Neuronal stem cell (in vitro differentiated cells): ENCODE data around the gene ARSJ.

Experiments
- DNase-seq: peaks from one replicate; pipeline ENCODE4 v3.0.0-alpha.2; 2013; ENCODE audit warnings: low spot score
- H2AFZ ChIP-seq: one replicate; pipeline ENCODE4 v1.6.1; 2013; ENCODE audit warnings: mild to moderate bottlenecking, low read length, inconsistent platforms
- H2AK5ac ChIP-seq: 2 replicates; pipeline ENCODE4 v1.6.1; 2013; ENCODE audit warnings: low read depth, mild to moderate bottlenecking, inconsistent platforms, low read length, moderate library complexity, mixed read lengths
- H2BK120ac ChIP-seq: 2 replicates; pipeline ENCODE4 v1.6.1; 2013; ENCODE audit warnings: low read depth, mild to moderate bottlenecking, inconsistent platforms, low read length, moderate library complexity, mixed read lengths
- H2BK12ac ChIP-seq: one replicate; pipeline ENCODE4 v1.6.1; 2013; ENCODE audit warnings: low read length, inconsistent platforms
- H2BK15ac ChIP-seq: 2 replicates; pipeline ENCODE4 v1.6.1; 2013; ENCODE audit warnings: mild to moderate bottlenecking, low read length, inconsistent platforms, mixed read lengths
- H2BK5ac ChIP-seq: one replicate; pipeline ENCODE4 v1.6.1; 2013; ENCODE audit warnings: inconsistent platforms, mild to moderate bottlenecking, low read length, moderate library complexity
- H3K14ac ChIP-seq: one replicate; pipeline ENCODE4 v1.6.1; 2013; ENCODE audit warnings: low read length, inconsistent platforms
- H3K18ac ChIP-seq: 2 replicates; pipeline ENCODE4 v1.6.1; 2013; ENCODE audit warnings: low read length, inconsistent platforms
- H3K23ac ChIP-seq: 2 replicates; pipeline ENCODE4 v1.6.1; 2013; ENCODE audit warnings: low read depth, mild to moderate bottlenecking, mixed read lengths, low read length, inconsistent platforms; ENCODE audit not compliant: poor library complexity
- H3K27ac ChIP-seq: replicated peaks from 3 replicates; pipeline ENCODE4 v1.5.1; 2013; ENCODE audit warnings: low read length, inconsistent platforms
- H3K27me3 ChIP-seq, 3 experiments: 2 replicates each; pipeline ENCODE4 v1.6.1; 2013; ENCODE audit warnings: low read length in 3 of 3, mild to moderate bottlenecking in 2 of 3, inconsistent platforms in 1 of 3, low read depth in 1 of 3, mixed read lengths in 1 of 3, moderate library complexity in 1 of 3; ENCODE audit not compliant: control insufficient read depth in 3 of 3, insufficient read depth in 3 of 3
- H3K36me3 ChIP-seq, 2 donors: replicated peaks in 1 of 2; 2 replicates each; pipeline ENCODE4 v1.6.1; 2013; ENCODE audit warnings: low read length in 2 of 2; ENCODE audit not compliant: control insufficient read depth in 2 of 2, insufficient read depth in 2 of 2
- H3K4ac ChIP-seq: 2 replicates; pipeline ENCODE4 v1.6.1; 2013; ENCODE audit warnings: inconsistent platforms, mild to moderate bottlenecking, low read length, moderate library complexity
- H3K4me1 ChIP-seq, 2 donors: 1 replicate in 1 of 2; 2 replicates in 1 of 2; pipeline ENCODE4 v1.6.1; 2013; ENCODE audit warnings: low read length in 2 of 2, low read depth in 1 of 2; ENCODE audit not compliant: control insufficient read depth in 2 of 2, insufficient read depth in 1 of 2
- H3K4me2 ChIP-seq: one replicate; pipeline ENCODE4 v1.6.1; 2013; ENCODE audit warnings: mild to moderate bottlenecking, low read length, inconsistent platforms; ENCODE audit not compliant: insufficient read depth, poor library complexity, severe bottlenecking
- H3K4me3 ChIP-seq, 2 donors: 2 replicates each; pipeline ENCODE4 v1.5.1; 2013; ENCODE audit warnings: low read length in 2 of 2, mild to moderate bottlenecking in 2 of 2, inconsistent platforms in 1 of 2, moderate library complexity in 1 of 2
- H3K79me1 ChIP-seq: one replicate; pipeline ENCODE4 v1.6.1; 2013; ENCODE audit warnings: low read depth, mild to moderate bottlenecking, inconsistent platforms, low read length, moderate library complexity
- H3K9ac ChIP-seq: one replicate; pipeline ENCODE4 v1.6.1; 2013; ENCODE audit warnings: mild to moderate bottlenecking, low read depth, low read length, inconsistent platforms; ENCODE audit not compliant: poor library complexity
- H3K9me3 ChIP-seq, 2 donors: replicated peaks in 1 of 2; 2 replicates each; pipeline versions ENCODE3 to v1.6.1; 2013; ENCODE audit warnings: low read length in 2 of 2, mild to moderate bottlenecking in 2 of 2, inconsistent platforms in 1 of 2, low read depth in 1 of 2, mixed read lengths in 1 of 2, moderate library complexity in 1 of 2; ENCODE audit not compliant: control insufficient read depth in 2 of 2, insufficient read depth in 1 of 2
- H4K8ac ChIP-seq: one replicate; pipeline ENCODE4 v1.6.1; 2013; ENCODE audit warnings: low read depth, mild to moderate bottlenecking, inconsistent platforms, low read length, moderate library complexity
- H4K91ac ChIP-seq: one replicate; pipeline ENCODE4 v1.6.1; 2013; ENCODE audit warnings: low read length, low read depth, mild to moderate bottlenecking, inconsistent platforms; ENCODE audit not compliant: poor library complexity
- WGBS, 2 donors: extraction: QIAGEN DNeasy Blood & Tissue Kit; methylation state at CpG; one replicate each; pipeline ENCODE4 v1.1.7; 2013; ENCODE audit warnings: missing lambda C conversion rate in 2 of 2, mixed read lengths in 1 of 2; ENCODE audit not compliant: insufficient read length in 2 of 2, insufficient replicate concordance in 1 of 2; ENCODE audit errors: extremely low coverage in 2 of 2; 5-methylcytosine and 5-hydroxymethylcytosine counted together

ARSJ gene

GRCh38 chr4:113921089-113921794 lies 58.2 kb downstream of the ARSJ start:
- no peak overlapping the region for H3K27ac ChIP-seq
- no peak overlapping the region for H2BK120ac ChIP-seq
- no peaks in the 10 kb centered on the region for H3K36me3 ChIP-seq
- H3K79me1 ChIP-seq: no peaks in the 10 kb centered on the region
- H3K4ac ChIP-seq: no peak overlapping the region
- WGBS, 2 donors: no CpG with 5 or more reads among the region's 3 CpGs
- H3K23ac ChIP-seq: no peak overlapping the region
- H3K18ac ChIP-seq: no peak overlapping the region
- no peaks in the 10 kb centered on the region for H3K4me1 ChIP-seq
- H2BK15ac ChIP-seq: no peak overlapping the region
- H2BK5ac ChIP-seq: no peak overlapping the region
- H2BK12ac ChIP-seq: no peak overlapping the region
- H3K9ac ChIP-seq: no peak overlapping the region
- no peaks in the 10 kb centered on the region for H3K27me3 ChIP-seq
- no peak overlapping the region for H3K4me2 ChIP-seq
- no peak overlapping the region for H4K8ac ChIP-seq
- no peak overlapping the region for H3K14ac ChIP-seq
- H2AK5ac ChIP-seq: no peak overlapping the region
- DNase-seq: no peak
- no peak overlapping the region for H3K4me3 ChIP-seq
- no peak overlapping the region for H2AFZ ChIP-seq
- no peak overlapping the region for H4K91ac ChIP-seq
- H3K9me3 ChIP-seq: no peaks in the 10 kb centered on the region

DNA sequence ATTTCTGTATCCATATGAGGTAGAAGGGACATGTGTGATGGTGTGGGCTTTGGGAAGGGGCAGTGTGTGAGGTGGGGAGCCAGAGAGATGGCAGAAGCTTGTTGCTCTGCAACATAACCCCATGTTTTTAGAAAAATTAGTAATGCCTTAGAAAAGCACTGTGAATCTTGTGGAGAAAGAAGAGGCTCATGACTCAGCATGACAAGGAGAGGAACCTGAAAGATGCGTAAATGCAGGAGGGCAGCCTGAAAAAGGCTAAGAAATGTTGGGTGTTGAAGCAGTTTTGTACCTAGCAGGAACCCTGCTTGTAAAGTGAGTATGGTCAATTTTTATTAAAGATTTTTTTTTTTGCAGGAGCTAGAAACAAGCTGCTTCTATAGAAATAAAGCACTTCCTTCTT lies 59.8 kb downstream of the ARSJ start:
- H3K79me1 ChIP-seq: no peaks in the 10 kb centered on the region
- H3K4me2 ChIP-seq: no peak overlapping the region
- no peak for DNase-seq
- H3K4ac ChIP-seq: no peak overlapping the region
- H3K18ac ChIP-seq: no peak overlapping the region
- no CpG with 5 or more reads among the region's 1 CpG for WGBS, 2 donors
- no peak overlapping the region for H2BK120ac ChIP-seq
- H3K14ac ChIP-seq: no peak overlapping the region
- H4K8ac ChIP-seq: no peak overlapping the region
- no peak overlapping the region for H3K23ac ChIP-seq
- no peak overlapping the region for H4K91ac ChIP-seq
- H3K36me3 ChIP-seq: no peaks in the 10 kb centered on the region
- H3K9me3 ChIP-seq: no peaks in the 10 kb centered on the region
- H2AFZ ChIP-seq: no peak overlapping the region
- no peak overlapping the region for H2AK5ac ChIP-seq
- no peak overlapping the region for H2BK5ac ChIP-seq
- H3K9ac ChIP-seq: no peak overlapping the region
- H3K27ac ChIP-seq: no peak overlapping the region
- no peak overlapping the region for H2BK15ac ChIP-seq
- H3K27me3 ChIP-seq: no peaks in the 10 kb centered on the region
- H3K4me1 ChIP-seq: no peaks in the 10 kb centered on the region
- H2BK12ac ChIP-seq: no peak overlapping the region
- H3K4me3 ChIP-seq: no peak overlapping the region

- H2AFZ ChIP-seq: no peak overlapping the region
- H2BK120ac ChIP-seq: no peak overlapping the region
- no peaks in the 10 kb centered on the region for H3K4me1 ChIP-seq
- H3K9me3 ChIP-seq: no peaks in the 10 kb centered on the region
- no peak for DNase-seq
- H3K79me1 ChIP-seq: no peaks in the 10 kb centered on the region
- no peak overlapping the region for H2AK5ac ChIP-seq
- no peak overlapping the region for H4K8ac ChIP-seq
- WGBS, 2 donors: no CpG with 5 or more reads among the region's 5 CpGs
- H3K18ac ChIP-seq: no peak overlapping the region
- no peak overlapping the region for H3K23ac ChIP-seq
- no peak overlapping the region for H3K9ac ChIP-seq
- no peak overlapping the region for H2BK15ac ChIP-seq
- no peak overlapping the region for H3K4ac ChIP-seq
- no peak overlapping the region for H3K4me3 ChIP-seq
- no peaks in the 10 kb centered on the region for H3K27me3 ChIP-seq
- no peaks in the 10 kb centered on the region for H3K36me3 ChIP-seq
- no peak overlapping the region for H3K14ac ChIP-seq
- no peak overlapping the region for H3K27ac ChIP-seq
- H3K4me2 ChIP-seq: no peak overlapping the region
- no peak overlapping the region for H2BK5ac ChIP-seq
- no peak overlapping the region for H4K91ac ChIP-seq
- no peak overlapping the region for H2BK12ac ChIP-seq
These were observed 60.3 kb downstream of the ARSJ start for GRCh38 chr4:113919145-113919544.

- Histone ChIP-seq H2BK15ac (no peak overlapping the region), H2AK5ac (no peak overlapping the region)
These were observed 70.6 kb downstream of the ARSJ start for GRCh38 chr4:113908829-113909228.

More at GRCh38 chr4:113908829-113909228, 70.6 kb downstream of the ARSJ start:
- no peak overlapping the region for H3K23ac ChIP-seq
- no peak overlapping the region for H3K4ac ChIP-seq
- no peak overlapping the region for H3K4me2 ChIP-seq
- DNase-seq: no peak
- no peaks in the 10 kb centered on the region for H3K27me3 ChIP-seq
- H2AFZ ChIP-seq: no peak overlapping the region
- H3K4me1 ChIP-seq: no peaks in the 10 kb centered on the region
- H3K9ac ChIP-seq: no peak overlapping the region
- H2BK12ac ChIP-seq: no peak overlapping the region
- no peak overlapping the region for H4K8ac ChIP-seq
- H3K79me1 ChIP-seq: no peaks in the 10 kb centered on the region
- H4K91ac ChIP-seq: no peak overlapping the region
- no peak overlapping the region for H2BK120ac ChIP-seq
- H3K9me3 ChIP-seq: no peaks in the 10 kb centered on the region
- no peaks in the 10 kb centered on the region for H3K36me3 ChIP-seq
- H3K14ac ChIP-seq: no peak overlapping the region
- no peak overlapping the region for H2BK5ac ChIP-seq
- H3K27ac ChIP-seq: no peak overlapping the region
- H3K4me3 ChIP-seq: no peak overlapping the region
- H3K18ac ChIP-seq: no peak overlapping the region
